T-helper 1 cell treated with Interleukin-12 subunit alpha and Interleukin-12 subunit beta and Interleukin-4 antibody, amounts not matched to agents 30 ng/mL and 1 ng/mL, for 36 hours (primary cell): ENCODE measurements around the gene RPL10. TPM values are rescaled to one million over a fixed set of nuclear protein-coding genes. Genes with fewer than 3 reads are reported as not detected.

ENCODE experiments used
- intact Hi-C: fragments of 100-400 bp; cut with micrococcal nuclease; formaldehyde crosslinking; loops from one replicate; pipeline ENCODE4 v1.15.1; 2024
- total RNA-seq: library from RNA; stranded (reverse); gene quantifications from 2 replicates; pipeline ENCODE4 v1.2.3, GENCODE V29; 2022

The RPL10 gene
- total RNA-seq, 1 donor from 2014 or later, result 2,525 TPM

DNA sequence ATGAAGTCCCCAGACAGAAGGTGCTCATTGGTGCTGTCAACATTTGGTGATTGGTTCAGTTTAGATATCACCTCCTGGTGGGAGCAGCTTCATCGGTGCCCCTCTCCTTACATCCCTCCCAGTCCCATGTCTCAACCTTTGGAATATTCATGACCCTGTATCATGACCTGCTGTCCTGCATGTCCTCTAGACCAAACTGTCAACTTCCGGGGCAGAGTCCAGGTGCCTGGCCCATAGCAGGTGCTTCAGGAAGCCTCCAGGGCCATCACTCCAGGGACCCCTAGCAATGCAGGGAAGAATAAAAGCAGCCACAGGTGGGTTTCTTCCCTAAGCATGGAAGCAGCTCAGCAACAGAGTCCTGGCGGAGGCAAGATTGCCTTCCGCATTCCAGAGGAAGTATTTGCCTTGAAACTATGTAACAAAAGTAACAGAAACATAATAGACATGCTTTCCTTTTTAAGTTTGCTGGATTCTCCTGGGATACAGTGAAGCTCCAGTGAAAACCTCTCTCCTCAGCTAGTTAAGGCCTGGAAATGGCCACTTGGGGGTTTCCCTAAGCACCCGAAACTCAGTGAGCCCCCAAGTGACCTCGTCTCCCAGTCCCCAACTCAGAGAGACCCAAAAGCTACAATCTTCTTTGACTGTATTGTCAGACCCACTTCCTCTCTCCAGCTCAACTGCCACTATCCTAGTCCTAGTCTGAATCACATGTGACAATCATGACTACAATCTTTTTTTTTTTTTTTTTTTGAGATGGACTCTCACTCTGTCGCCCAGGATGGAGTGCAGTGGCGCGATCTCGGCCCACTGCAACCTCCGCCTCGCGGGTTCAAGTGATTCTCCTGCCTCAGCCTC, 29.0 kb downstream of the RPL10 start:
- intact Hi-C loops, result no loop called here

DNA sequence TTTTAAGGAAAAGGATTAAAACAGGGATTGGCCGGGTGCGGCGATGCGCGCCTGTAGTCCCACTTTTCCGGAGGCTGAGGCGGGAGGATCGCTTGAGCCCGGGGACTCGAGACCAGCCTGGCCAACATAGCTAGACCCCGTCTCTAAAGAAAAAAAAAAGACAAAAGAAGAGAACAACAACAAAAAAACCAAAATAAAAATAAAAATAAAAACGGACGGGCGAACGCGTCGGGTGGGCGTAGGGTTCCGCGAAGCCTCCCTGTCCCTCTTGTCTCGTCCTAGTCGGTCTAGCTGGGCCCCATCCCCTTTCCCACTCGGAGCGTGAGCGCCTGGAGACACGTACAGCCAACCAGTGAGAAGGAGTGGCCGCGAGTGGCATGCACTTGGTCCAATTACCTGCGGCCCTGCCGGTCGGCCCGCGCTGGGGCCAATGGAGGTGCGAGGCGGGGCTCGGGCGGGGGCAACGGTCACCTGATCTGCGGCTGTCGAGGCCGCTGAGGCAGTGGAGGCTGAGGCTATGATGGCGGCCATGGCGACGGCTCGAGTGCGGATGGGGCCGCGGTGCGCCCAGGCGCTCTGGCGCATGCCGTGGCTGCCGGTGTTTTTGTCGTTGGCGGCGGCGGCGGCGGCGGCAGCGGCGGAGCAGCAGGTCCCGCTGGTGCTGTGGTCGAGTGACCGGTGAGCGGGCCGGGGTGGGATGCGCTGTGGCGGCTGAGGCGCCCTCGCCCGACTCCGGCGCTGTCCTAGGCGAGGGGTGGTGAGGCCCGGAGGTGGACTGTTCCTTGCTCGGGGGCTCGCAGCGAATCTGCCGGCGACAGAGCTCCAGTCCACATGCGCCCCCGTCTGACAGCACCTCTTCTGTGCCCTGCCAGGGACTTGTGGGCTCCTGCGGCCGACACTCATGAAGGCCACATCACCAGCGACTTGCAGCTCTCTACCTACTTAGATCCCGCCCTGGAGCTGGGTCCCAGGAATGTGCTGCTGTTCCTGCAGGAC, 30.3 kb downstream of the RPL10 start, which contains the start of gene ATP6AP1:
TSS of gene ATP6AP1 (plus strand) at position 502 of the 996 bp plus-strand sequence. CDS start at position 518, 16 bp downstream.
- intact Hi-C loops, result loop anchor here (1.0 kb wide), 4 partner anchors 8 to 88 kb away; partner anchors contain the start of genes FAM3A and SLC10A3

DNA sequence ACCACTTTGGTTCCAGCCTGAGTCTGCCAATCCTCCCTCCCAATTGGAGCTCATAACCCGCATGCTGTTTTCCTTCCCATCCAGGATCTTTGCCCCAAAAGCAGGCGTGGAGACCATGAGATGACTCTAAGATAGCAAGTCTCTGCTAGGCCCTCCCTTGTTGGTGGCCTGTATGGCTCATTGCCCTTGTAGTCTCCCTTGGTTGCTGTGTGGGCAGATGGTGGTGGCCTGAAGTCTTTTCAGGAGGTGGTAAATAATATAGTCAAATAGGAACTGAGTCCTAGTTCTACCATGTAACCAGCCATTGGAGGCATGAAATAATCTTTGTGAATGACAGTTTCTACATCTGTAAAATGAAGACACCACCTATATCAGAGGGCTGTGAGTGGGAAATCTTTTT, 31.5 kb downstream of the RPL10 start:
- intact Hi-C loops, result no loop called here

DNA sequence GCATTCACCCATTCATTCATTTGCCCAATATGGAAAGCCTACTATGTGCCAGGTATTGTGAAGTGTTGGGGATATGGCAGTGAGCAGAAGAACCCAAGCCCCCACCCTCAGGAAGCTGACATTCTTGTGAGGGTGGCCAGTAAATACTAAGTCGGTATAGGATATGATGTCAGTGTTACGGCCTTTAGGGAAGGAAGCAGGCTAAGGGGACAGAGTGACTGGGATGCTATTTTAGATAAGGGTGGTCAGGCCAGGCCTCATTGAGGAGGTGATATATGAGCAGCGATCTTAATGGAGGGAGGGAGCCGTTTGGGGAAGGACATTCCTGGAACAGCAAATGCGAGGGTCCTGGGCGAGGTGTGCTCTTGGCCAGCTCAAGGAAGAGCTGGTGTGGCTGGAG, 32.3 kb downstream of the RPL10 start:
- intact Hi-C loops, result no loop called here

DNA sequence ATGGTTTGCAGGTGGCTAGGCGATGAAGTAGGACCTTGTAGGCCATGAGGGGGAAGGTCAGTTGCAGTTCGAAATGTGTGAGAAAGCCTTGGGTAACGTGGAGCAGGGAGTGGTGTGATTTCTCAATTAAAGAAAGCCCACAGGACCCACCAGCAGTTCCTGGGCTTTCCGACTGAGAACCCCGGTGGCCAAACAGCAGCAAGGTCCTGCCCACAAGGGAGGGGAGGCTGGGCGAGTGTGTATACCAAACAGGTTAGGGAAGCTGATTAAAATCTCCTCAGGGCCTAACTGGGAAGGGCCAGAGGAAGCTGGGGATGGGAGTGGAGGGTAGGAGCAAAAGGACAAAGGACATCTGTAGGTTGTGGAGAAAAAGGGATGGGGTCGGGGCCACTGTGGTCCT, 32.7 kb downstream of the RPL10 start:
- intact Hi-C loops, result no loop called here

DNA sequence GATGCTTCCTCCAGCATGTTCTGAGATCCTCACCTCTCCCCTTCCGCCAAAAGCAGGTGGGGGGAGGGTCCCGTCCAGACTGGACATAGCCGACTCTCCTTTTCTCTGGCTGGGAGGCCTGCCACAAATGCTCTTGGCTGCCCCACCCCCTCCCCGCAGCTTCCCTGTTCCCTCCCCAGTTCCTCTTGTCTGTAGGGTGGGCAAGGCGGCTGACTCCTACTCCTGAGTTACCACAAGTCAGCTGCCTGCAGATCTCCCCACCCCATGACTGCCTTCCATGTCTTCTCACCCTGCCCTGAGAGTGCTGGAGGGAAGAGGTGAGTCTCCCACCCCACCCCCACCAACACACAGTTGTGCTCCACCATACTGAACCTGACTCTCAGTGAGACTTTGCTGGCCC, 33.2 kb downstream of the RPL10 start:
- intact Hi-C loops, result no loop called here

DNA sequence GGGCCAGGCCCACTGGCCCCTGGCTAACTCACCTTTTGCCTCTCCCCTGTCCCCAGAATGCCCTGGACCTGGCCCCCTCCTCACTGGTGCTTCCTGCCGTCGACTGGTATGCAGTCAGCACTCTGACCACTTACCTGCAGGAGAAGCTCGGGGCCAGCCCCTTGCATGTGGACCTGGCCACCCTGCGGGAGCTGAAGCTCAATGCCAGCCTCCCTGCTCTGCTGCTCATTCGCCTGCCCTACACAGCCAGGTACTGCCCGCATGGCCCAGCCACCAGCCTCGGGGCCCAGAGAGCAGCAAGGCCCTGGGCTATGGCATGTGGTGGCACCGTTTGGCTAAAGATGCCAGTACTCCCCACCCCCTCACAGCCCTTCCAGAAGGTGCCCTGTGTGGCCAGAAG, 34.0 kb downstream of the RPL10 start:
- intact Hi-C loops, result no loop called here

DNA sequence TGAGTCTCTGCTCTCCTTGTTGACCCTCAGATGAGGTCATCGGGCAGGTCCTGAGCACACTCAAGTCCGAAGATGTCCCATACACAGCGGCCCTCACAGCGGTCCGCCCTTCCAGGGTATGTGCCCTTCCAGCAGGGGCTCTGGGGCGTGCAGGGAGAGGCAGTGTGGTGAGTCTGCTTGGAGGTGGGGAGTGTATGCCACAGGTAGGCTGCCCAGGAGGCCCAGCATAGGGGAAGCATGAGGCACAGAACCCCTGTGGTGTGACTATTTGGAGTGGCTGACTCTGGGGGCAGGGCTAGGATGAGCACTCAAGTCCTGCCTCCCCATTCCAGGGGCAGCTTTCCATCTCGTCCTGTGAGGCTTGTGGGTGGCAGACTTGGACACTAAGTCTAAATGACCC, 35.4 kb downstream of the RPL10 start:
- intact Hi-C loops, result no loop called here

DNA sequence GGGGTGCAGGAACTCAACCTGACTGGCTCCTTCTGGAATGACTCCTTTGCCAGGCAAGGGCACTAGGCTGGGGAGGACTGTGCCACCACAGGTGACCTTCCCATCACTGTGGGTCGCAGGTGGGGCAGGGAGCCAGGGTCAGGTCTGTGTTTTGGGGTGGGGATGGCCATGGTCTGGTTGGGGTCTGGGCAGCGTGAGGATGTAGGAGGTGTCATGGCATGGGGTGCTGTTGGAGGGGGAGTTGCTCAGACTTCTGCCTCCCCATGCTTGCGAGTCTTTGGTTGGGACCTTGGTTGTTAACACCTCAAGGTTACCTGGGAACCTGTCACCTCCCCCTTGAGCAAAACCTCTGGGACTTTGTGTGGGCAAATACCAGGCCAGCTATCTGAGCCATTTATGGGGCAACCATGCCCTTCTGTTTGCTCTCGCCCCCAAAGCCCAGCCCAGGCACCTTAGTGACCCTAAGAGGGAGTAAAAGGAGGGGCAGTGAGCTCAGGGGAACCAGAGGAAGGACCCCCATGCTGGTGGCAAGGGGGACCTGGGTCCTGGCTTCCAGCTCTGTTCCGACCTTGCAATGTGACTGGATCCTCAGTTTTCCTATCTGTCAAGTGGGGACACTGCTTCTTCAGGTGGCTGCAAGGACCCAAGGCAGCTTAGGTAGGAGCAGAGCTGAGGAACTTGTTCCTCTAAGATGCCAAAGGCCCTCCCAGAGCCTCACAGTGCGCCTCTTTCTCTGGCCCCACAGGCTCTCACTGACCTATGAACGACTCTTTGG, 36.4 kb downstream of the RPL10 start:
- intact Hi-C loops, result loop anchor here (5.0 kb wide), 1 partner anchor 37 kb away; the partner anchor contains the start of gene RPL10

DNA sequence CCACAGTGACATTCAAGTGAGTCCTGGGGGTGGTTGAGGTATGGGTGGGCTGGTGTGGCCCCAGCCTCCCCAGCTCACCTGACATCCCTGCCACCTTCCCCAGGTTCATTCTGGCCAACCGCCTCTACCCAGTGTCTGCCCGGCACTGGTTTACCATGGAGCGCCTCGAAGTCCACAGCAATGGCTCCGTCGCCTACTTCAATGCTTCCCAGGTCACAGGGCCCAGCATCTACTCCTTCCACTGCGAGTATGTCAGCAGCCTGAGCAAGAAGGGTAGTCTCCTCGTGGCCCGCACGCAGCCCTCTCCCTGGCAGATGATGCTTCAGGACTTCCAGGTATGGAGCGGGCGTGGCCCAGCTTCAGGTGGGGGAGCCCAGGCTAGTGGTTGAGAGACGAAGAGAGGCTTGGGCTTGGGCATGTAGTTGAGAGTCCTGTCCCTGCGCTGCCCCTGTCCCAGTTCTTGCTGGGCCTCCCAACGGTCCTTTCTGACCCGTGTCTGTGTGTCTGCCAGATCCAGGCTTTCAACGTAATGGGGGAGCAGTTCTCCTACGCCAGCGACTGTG, 37.1 kb downstream of the RPL10 start:
- intact Hi-C loops, result loop anchor here (5.0 kb wide), 1 partner anchor 38 kb away; the partner anchor contains the start of gene RPL10

DNA sequence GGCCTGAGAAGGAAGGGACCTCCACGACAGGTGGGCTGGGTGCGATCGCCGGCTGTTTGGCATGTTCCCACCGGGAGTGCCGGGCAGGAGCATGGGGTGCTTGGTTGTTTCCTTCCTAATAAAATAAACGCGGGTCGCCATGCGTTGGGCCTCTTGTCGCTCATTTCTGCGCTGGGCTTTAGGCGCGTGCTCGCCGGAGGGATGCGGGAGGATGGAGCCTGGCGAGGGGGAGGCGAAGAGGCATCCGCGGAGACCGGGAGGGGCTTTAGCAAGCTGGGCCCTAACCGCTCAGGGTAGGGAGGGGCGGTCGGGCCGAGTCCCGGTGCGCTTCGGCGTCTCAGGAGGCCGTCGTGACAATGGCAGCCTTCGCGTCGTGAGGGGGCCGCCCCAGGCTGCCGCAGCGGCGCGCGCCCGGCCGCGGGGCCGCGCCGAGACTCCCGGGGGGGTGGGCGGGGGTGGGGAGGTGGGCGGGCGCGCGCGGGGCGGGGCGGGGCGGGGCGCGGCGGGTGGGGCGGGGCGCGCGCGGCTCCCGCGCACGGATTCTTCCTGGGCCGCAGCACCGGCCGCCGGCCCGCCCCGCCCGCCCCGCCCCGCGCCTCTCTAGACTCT, 38.3 kb downstream of the RPL10 start:
- intact Hi-C loops, result loop anchor here (1.0 to 5.0 kb wide), 6 partner anchors 8 to 68 kb away; partner anchors contain the start of genes ATP6AP1, LAGE3, PLXNA3 and RPL10

DNA sequence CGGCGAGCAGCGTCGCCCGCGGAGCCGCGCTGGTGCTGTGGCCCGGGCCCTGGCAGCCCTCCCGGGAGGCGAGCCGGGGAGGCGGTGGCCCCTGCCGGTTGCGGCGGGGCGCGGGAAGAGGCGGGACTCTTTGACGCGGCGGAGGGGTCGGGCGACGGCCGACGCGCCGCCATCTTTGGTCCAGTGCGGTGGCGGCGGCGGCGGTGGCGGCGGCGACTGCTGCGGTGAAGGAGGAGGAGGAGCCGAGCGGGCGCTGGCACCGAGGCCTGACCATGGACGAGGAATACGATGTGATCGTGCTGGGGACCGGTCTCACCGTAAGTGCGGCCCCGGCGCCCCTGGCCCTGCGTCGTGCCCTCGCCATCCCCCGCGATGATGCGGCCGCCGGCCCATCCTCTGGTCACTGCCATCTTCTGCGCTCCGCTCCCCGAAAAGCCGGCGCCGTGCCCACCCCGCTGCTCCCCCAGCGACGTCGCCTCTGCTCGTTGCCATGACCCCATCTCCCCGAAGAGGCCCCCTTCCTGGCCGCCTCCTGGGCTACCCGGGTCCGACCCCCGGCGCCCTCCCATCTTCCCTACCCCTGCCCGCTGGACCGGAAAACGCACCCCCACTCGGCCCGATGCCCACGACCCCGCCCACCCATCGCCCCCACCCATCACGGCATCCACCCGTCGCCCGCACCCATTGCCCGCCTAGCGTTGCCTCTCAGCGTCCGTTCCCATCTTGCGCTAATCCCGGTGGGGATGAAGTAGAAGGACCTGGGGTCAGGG, 39.0 kb downstream of the RPL10 start, which contains the start of gene GDI1:
TSS of gene GDI1 (plus strand) at position 172 of the 770 bp plus-strand sequence. CDS start at position 273, 101 bp downstream.
- intact Hi-C loops, result loop anchor here (1.0 to 5.0 kb wide), 6 partner anchors 9 to 68 kb away; partner anchors contain the start of genes ATP6AP1, LAGE3, PLXNA3 and RPL10

DNA sequence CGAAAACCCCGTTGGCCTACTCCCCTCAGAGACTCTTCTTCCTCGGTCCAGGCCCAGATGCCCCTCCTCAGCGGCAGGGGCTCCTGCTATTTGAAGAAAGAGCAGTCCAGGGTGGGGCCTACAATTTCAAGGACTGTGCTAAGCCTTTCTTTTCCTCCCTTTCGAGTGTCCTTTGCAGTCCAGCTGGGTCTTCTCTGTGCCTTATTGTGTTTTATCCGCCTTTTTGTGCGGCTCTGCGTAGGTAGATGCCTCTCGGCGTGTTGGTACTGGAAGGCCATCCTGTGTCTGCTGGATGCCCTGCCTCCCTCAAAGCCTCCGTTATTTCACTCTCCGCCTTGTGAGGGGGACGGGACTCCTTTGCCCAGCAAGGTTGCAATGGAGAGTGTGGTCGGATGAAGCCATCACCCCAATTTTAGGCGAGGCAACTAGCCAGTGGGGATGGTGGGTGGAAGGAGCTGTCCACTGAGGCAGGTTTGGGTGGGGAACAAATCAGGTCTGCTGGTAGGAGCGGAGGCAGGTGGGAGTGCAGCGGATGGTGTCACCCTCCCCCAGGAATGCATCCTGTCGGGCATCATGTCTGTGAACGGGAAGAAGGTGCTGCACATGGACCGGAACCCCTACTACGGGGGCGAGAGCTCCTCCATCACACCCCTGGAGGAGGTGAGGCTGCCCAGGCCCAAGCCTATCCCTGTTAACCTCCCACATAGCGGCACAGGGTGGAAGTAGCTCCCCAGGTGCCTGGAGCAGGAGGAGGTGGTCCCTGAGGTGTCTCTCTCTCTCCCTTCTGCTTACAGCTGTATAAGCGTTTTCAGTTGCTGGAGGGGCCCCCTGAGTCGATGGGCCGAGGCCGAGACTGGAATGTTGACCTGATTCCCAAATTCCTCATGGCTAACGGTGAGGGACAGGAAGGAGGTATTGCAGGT, 40.1 kb downstream of the RPL10 start:
- intact Hi-C loops, result loop anchor here (2.0 to 5.0 kb wide), 5 partner anchors 21 to 69 kb away; partner anchors contain the start of genes LAGE3, PLXNA3, RPL10 and SLC10A3

DNA sequence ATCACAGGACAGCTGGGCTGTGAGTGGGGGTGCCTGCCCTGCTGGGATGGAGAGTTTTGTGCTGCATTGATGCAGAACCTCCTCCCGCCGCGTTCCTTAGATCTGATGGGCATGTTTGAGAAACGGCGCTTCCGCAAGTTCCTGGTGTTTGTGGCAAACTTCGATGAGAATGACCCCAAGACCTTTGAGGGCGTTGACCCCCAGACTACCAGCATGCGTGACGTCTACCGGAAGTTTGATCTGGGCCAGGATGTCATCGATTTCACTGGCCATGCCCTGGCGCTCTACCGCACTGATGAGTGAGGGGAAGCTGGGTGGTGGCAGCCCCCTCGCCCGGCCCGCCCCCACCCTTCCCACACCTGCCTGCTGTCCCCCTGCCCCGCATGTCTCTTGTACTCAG, 41.7 kb downstream of the RPL10 start:
- intact Hi-C loops, result loop anchor here (5.0 kb wide), 2 partner anchors 43 to 77 kb away; partner anchors contain the start of genes FAM3A and RPL10

DNA sequence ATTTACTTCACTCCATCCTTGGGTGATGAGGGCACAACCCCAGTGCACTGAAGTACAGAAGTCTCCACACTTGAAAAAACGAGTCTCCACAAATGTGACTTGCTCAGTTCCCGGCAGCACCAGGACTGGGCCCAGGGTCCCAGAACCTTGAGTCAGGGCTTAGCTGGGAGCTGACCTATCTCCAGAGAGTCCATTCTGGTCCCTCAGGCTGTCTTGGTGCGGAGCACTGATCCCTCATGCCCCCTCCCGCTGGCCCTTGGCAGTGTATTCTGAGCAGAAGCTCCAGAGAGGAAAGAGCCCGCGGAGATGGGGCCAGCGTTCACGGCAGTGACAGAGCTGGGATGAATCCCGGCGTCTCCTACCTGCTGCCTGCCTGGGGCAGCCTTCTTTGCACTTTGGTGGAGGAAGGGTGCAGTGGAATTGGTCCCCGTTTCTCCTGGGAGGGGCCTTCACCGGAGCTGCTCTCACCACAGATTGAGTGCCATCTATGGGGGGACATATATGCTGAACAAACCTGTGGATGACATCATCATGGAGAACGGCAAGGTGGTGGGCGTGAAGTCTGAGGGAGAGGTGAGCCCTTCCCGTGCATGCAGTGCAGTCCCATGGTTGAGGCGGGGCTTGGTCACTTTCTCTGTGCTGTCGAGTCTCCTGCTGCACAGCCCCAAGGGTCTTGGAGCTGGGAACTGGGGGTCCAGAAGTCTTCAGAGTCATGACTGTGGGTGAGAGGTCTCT, 42.6 kb downstream of the RPL10 start:
- intact Hi-C loops, result loop anchor here (5.0 kb wide), 1 partner anchor 77 kb away; the partner anchor contains the start of gene FAM3A

DNA sequence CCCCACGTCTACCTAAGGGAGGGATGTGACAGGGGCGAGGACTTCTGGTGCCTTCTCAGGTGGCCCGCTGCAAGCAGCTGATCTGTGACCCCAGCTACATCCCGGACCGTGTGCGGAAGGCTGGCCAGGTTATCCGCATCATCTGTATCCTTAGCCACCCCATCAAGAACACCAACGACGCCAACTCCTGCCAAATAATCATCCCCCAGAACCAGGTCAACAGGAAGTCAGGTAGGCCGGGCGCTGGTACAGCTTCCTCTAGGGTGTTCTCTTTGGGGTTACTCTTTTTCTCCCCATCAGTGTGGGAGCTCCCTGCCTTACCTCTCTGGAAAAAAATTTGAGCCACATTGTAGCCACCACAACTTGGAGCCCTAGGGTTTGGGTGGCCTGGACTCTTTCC, 43.4 kb downstream of the RPL10 start:
- intact Hi-C loops, result loop anchor here (5.0 kb wide), 1 partner anchor 76 kb away; the partner anchor contains the start of gene FAM3A
